GM21367 (cell line): ENCODE measurements around the gene TGM2.
"Not testable (repeated sequence)": the region's sequence is repeated elsewhere in the genome, so short reads cannot be mapped to it uniquely, and the experiment has no call there.

ENCODE experiments used
- ATAC-seq: cut with Tn5 transposase; IDR thresholded peaks from one replicate; pipeline ENCODE4 v1.9.1; 2021; ENCODE audit not compliant: unreplicated experiment

The TGM2 gene

DNA sequence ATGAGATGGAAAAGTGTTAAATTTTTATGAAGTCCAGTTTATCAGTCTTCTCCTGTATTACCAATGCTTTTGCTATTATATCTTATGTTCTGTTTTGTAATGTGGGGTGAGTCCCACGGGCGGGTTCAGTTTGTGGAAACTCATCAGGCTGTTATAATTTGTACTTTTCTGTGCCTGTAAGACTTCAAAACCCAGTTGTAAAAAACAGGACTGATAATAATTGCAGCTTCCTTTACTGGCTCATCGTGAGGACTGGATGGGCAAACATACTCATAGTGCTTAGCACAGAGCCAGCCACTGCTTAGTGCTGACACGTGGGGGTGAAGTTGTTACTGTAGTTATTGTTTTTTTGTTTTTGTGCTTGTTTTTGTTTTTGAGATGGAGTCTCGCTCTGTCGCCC is 45.6 kb downstream of the TGM2 start:
- ATAC-seq, result no peak

- ATAC-seq, result no peak
Measured at GRCh38 chr20:38117635-38118034, 47.4 kb downstream of the TGM2 start.

DNA sequence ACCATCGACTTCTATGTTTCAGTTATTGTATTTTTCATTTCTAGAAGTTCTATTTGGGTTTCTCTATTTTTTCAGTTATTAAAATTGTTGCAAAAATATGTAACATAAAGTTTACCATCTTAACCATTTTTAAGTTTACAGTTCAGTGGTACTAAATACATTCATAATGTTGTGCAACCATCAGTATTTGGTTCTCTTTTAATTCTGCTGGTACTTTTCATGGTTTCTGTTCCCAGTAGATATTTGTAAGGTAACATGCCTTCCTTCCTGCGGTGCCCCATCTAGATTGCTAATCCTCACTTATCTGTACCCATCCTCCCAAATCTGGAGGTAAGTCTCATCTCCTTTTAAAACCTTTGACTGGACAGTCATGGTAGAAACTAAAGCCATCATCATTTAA is 47.9 kb downstream of the TGM2 start:
- ATAC-seq, result no peak

- ATAC-seq, result no peak
Measured at GRCh38 chr20:38116409-38117165, 48.5 kb downstream of the TGM2 start.

- no peak for ATAC-seq
Measured at GRCh38 chr20:38115896-38116295, 49.2 kb downstream of the TGM2 start.

- no peak for ATAC-seq
Measured at GRCh38 chr20:38115205-38115604, 49.9 kb downstream of the TGM2 start.

DNA sequence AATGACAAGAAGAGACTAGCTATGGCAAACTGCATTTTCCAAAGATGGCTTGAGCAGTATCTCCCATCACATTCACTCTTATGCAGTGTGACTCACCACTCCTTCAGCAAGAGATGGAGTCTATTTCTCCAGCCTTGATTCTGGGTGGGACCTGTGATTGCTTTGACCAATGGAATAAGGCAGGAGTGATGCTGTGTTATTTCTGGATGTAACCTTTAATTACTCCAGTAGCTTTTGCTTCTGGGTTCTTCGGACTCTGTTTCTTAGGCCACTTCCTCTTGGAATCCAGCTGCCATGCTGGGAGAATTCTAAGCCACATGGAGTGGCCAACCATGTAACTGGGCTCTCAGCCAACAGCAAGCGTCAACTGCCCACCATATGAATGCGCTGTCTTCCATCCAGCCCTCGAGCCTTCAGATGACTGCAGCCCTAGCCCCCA is 50.7 kb downstream of the TGM2 start:
- ATAC-seq, result no peak

GRCh38 chr20:38113401-38114325 is 51.4 kb downstream of the TGM2 start:
- no peak for ATAC-seq

- no peak for ATAC-seq
Measured at GRCh38 chr20:38112930-38113294, 52.2 kb downstream of the TGM2 start.

DNA sequence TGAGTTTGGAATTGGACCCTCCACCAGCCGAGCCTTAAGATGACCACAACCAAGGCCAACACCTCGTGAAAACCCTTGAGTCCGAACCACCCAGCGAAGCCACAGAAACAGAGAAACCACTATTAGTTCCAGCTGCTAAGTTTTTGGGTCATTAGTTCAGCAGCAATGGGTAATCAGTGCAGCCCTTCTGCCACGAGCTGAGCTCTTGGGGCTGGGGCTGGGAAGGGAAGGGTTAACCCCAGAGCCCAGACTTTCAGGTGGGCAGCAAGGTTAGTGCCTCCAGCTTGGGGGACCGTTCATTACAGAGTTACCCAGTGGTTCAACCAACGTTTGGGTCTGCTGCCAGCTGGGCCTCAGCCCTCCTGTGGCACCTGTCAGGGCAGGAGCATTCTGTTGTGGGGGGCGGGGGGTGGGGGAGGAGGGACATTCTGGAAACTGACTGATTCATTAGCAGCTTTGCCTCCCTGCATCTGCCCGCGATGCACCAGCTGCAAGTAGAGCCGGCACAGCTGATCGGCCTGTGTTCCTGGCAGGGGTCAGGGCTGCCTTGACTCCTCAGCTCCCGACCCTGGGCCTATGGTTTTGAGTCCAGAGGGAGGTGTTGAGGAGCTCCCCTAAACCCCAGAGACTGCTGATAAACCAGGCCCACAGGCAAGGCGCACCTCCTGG is 52.7 kb downstream of the TGM2 start:
- ATAC-seq, result no peak

DNA sequence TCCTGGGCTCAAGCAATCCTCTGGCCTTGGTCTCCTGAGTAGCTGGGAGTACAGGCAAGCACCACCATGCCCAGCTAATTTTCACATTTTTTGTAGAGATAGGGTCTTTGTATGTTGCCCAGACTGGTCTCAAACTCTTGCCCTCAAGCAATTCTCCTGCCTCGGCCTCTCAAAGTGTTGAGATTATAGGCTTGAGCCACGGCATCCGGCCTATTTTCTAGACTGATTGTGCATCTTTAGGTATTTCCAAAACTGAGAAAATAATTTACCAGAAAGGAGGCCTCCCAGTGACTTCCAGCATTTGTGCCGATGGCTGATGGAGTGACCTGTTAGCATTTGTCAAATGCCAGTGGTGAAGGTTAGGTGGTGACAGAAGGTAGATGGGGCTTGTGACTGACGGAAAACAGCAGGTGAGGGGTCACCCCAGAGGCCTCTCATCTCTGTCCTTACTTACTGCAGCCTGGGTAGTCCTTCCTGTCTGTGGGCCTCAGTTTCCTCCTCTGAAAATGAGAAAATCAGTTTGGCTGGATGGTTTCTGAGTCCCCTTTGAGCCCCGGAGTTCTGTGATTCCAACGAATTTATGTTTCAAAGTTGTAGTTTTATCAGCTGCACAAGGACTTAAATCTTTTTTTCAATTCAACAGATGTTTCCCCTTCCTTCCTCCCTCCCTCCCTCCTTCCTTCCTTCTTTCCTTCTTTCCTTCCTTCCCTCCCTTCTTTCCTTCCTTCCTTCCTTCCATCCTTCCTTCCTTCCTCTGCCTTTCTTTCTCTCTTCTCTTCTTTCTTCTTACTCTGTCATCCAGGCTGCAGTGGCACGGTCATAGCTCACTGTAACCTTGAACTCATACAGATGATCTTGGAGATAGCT is 53.5 kb downstream of the TGM2 start:
- no peak for ATAC-seq

DNA sequence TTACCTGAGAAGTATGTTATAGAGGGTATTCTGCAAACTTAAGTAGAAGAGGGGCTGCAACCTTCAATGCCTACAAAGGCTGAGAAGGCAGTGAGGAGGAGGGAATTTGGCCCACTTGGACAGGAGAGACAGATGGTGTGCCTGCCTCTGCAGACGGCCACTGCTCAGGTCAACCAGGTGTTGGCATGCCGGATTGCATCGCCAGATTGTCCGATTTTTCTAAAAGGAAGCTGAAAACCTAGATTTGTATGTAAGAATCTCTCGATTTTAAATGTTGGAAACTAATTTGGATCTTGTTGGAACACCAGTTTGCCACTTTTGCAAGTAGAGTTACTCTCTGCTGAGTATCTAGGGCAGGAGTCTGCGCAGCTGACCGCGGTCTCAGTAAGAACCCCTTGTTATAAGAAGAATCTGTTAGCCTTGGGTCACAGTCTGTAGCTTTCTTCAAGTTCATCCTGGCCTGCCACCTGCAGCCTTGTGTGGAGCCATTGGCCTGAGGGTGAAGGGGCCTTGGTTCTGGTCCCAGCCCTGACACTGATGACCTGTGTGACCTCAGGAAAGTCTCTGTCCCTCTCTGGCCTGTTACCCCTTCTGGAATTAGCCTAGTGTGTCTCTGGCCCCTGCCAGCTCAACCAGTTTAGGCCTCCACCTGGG is 54.4 kb downstream of the TGM2 start:
- no peak for ATAC-seq

GRCh38 chr20:38109591-38110524 is 55.2 kb downstream of the TGM2 start:
- ATAC-seq, result no peak

DNA sequence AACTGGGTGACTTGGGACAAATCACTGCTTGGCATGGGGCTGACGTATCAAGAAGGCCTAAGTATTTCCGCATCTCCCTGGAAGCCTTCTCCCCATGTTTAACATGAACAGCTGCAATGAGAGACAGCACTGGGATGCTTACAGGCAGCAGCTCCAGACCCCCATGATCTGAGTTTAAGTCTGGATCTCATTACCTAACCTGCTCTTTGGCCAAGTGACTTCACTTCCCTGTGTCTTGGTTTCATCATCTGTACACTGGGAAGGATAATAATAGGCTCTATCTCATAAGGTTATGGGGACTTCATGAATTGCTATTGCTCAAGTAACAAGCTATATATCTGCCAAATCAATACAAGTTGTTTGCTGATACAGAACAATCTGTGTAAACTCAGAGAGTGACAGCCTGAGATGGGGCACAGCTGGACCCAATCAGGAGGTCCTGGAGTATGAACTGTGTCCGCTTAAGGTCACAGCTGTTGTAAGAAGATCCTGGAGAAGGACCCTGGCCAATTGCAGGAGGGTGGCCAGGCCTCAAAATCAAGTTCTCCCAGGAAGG is 56.0 kb downstream of the TGM2 start:
- no peak for ATAC-seq

DNA sequence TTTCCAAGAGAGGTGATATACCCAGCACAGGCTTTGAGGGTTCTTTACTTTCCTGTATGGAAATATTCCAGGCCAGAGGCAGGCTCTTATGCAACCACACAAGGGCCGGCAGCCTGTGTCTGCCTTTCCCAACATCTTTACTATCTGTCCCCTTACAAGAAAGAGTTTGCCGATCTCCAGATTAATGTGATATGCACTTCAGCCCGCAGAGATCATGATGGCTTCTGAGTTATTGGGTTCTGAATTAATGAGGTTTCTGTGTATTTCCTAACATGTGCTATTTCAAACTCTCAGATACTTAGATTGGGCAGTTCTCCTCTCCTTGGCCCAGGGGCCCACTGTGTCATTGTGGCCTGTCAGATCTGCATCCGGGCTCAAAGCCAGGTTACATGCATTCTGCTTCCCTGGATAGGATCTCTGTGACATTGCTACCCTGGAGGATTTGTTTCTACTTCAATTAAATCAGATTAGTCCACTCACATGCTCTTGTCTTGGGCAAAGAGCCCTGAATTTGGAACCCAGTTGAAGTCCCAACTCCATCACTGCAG is 56.6 kb downstream of the TGM2 start:
- ATAC-seq, result no peak

DNA sequence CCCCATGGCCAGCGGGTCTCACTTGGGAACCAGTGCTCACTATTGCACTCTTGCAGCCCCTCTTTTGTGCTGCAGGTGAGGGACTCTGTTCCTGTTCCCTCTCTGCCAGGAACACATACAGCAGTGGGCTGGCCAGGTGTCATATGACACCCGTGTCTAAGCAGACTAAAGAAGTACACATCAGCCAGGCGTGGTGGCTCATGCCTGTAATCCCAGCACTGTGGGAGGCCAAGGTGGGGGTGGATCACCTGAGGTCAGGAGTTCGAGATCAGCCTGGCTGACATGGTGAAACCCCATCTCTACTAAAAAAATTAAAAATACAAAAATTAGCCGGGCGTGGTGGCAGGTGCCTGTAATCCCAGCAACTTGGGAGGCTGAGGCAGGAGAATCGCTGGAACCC is 57.2 kb downstream of the TGM2 start:
- ATAC-seq, result not testable (repeated sequence)

DNA sequence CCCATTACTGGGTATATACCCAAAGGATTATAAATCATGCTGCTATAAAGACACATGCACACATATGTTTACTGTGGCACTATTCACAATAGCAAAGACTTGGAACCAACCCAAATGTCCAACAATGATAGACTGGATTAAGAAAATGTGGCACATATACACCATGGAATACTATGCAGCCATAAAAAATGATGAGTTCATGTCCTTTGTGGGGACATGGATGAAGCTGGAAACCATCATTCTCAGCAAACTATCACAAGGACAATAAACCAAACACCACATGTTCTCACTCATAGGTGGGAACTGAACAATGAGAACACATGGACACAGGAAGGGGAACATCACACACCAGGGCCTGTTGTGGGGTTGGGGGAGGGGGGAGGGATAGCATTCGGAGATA is 57.7 kb downstream of the TGM2 start:
- not testable (repeated sequence) for ATAC-seq

DNA sequence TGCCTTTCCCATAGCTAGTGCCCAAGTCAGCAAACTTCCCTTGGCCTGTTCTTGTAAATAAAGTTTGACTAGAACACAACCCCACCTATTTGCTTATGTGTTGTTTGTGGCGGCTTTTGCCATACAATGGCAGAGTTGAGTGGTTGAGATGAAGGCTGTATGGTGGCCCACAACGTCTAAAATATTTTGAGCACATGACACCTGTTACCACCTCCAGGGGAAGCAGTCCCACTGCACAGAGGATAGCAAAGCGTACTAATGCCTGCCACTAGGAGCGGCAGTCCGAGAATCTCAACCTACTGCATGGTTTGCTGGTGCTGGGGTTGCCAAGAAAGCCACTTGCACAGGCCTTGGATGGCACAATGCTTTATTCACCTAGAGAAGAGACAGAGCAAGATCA is 58.6 kb downstream of the TGM2 start:
- ATAC-seq, result no peak

- no peak for ATAC-seq
Measured at GRCh38 chr20:38104285-38104684, 60.8 kb downstream of the TGM2 start.
